Measurements from ENCODE around the gene DOK4.

DNA sequence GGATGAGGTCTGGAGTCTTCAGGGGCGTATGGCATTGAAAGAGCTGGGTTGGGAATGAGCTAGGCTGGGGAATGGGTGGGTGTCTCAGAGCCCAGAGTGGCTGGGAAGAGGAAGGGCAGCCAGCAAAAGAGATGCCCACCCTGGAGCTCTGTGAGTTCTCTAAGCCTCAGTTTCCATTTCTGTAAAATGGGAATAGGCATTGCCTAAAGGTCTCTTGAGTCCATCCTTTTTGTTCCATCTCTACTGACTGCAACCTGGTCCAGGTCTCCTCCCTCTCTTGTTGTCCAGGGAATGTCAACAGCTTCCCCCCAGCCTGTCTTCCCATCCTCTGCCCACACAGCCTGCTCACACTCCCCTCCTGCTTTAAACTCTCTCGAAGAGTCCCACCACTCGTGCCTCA lies 30.5 kb upstream of the DOK4 start:
- TF ChIP-seq CTCF (conservative IDR thresholded peaks at IDR 0.05 in 1 of 2, IDR thresholded peaks at IDR 0.05 in 1 of 2; ENCODE audit: extremely low read depth in 1 of 2, insufficient read depth in 1 of 2, low read depth in 1 of 2, low read length in 2 of 2) (no peak), EZH2 (IDR thresholded peaks at IDR 0.05; ENCODE audit: borderline replicate concordance, low read length) (no peak)

Measured in mammary epithelial cell (primary cell).